Mammary epithelial cell (primary cell): Measurements from ENCODE around the gene MIEF2.

ENCODE experiments used
- EZH2 ChIP-seq: IDR thresholded peaks from 2 replicates; pipeline ENCODE4 v1.6.1; 2012; ENCODE audit warnings: low read length, inconsistent platforms, borderline replicate concordance
- TF ChIP-seq, protein P1 (sequence below), 2 donors: IDR thresholded peaks in 1 of 2; conservative IDR thresholded peaks in 1 of 2; 2 replicates each; pipeline ENCODE4 v1.5.1; 2011 to 2012; ENCODE audit warnings: inconsistent platforms in 2 of 2, low read length in 2 of 2, mild to moderate bottlenecking in 2 of 2, control low read depth in 1 of 2, low read depth in 1 of 2; ENCODE audit not compliant: insufficient read depth in 1 of 2; ENCODE audit errors: extremely low read depth in 1 of 2

DNA sequence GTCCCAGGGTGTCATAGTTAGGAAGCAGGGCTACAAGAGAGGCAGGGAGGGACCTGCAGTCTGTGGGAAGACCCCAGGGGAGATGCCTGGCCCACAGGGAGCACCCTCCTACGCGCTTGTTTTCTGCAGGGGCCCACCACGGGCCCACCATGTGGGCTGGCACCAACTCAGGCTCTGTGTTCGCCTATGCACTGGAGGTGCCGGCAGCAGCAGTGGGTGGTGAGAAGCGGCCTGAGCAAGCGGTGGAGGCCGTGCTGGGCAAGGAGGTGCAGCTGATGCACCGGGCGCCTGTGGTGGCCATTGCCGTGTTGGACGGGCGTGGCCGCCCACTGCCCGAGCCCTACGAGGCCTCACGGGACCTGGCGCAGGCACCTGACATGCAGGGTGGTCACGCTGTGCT, 20.0 kb upstream of the MIEF2 start:
- no peak for TF ChIP-seq EZH2
- TF ChIP-seq, protein P1, sequence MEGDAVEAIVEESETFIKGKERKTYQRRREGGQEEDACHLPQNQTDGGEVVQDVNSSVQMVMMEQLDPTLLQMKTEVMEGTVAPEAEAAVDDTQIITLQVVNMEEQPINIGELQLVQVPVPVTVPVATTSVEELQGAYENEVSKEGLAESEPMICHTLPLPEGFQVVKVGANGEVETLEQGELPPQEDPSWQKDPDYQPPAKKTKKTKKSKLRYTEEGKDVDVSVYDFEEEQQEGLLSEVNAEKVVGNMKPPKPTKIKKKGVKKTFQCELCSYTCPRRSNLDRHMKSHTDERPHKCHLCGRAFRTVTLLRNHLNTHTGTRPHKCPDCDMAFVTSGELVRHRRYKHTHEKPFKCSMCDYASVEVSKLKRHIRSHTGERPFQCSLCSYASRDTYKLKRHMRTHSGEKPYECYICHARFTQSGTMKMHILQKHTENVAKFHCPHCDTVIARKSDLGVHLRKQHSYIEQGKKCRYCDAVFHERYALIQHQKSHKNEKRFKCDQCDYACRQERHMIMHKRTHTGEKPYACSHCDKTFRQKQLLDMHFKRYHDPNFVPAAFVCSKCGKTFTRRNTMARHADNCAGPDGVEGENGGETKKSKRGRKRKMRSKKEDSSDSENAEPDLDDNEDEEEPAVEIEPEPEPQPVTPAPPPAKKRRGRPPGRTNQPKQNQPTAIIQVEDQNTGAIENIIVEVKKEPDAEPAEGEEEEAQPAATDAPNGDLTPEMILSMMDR (conservative IDR thresholded peaks at IDR 0.05 in 1 of 2, IDR thresholded peaks at IDR 0.05 in 1 of 2; ENCODE audit: extremely low read depth in 1 of 2, insufficient read depth in 1 of 2, low read depth in 1 of 2, low read length in 2 of 2) = no peak
